GM18498 (cell line): ENCODE results near the gene RHOBTB1.
A peak's percentile ranks its signal among the peaks of the same experiment; 100 is the strongest.
"Not testable (repeated sequence)": the region's sequence is repeated elsewhere in the genome, so short reads cannot be mapped to it uniquely, and the experiment has no call there.

Source experiments
- ATAC-seq: cut with Tn5 transposase; IDR thresholded peaks from one replicate; pipeline ENCODE4 v1.9.1; 2021; ENCODE audit warnings: mild to moderate bottlenecking, moderate library complexity; ENCODE audit not compliant: unreplicated experiment

RHOBTB1 gene

GRCh38 chr10:60944058-60944909 lies at the start of gene RHOBTB1:
TSS of gene RHOBTB1 (minus strand) at chr10:60944185. CDS start at chr10:60911542, 32,643 bp downstream.
- peak; percentile 64 for ATAC-seq

GRCh38 chr10:60992636-60993035 lies 48.7 kb upstream of the RHOBTB1 start:
- ATAC-seq = no peak

- ATAC-seq = no peak
Observed at GRCh38 chr10:60990663-60991062, 46.7 kb upstream of the RHOBTB1 start.

GRCh38 chr10:60989400-60989876 lies 45.5 kb upstream of the RHOBTB1 start:
- peak; percentile 62 for ATAC-seq

- ATAC-seq = no peak
Observed at GRCh38 chr10:60986791-60987190, 42.8 kb upstream of the RHOBTB1 start.

- ATAC-seq = no peak
Observed at GRCh38 chr10:60985951-60986350, 42.0 kb upstream of the RHOBTB1 start.

- no peak for ATAC-seq
Observed at GRCh38 chr10:60980997-60981396, 37.0 kb upstream of the RHOBTB1 start.

GRCh38 chr10:60979667-60980104 lies 35.7 kb upstream of the RHOBTB1 start:
- no peak for ATAC-seq

GRCh38 chr10:60978287-60979115 lies 34.5 kb upstream of the RHOBTB1 start:
- no peak for ATAC-seq

- ATAC-seq = no peak
Observed at GRCh38 chr10:60977161-60978122, 33.5 kb upstream of the RHOBTB1 start.

- ATAC-seq = no peak
Observed at GRCh38 chr10:60976687-60977086, 32.7 kb upstream of the RHOBTB1 start.

- ATAC-seq = no peak
Observed at GRCh38 chr10:60975716-60976115, 31.7 kb upstream of the RHOBTB1 start.

- no peak for ATAC-seq
Observed at GRCh38 chr10:60974463-60975149, 30.6 kb upstream of the RHOBTB1 start.

- no peak for ATAC-seq
Observed at GRCh38 chr10:60973086-60973485, 29.1 kb upstream of the RHOBTB1 start.

- ATAC-seq = not testable (repeated sequence)
Observed at GRCh38 chr10:60972181-60972580, 28.2 kb upstream of the RHOBTB1 start.

- no peak for ATAC-seq
Observed at GRCh38 chr10:60970526-60970925, 26.5 kb upstream of the RHOBTB1 start.

GRCh38 chr10:60968504-60968903 lies 24.5 kb upstream of the RHOBTB1 start:
- no peak for ATAC-seq

- ATAC-seq = no peak
Observed at GRCh38 chr10:60967854-60968484, 24.0 kb upstream of the RHOBTB1 start.

GRCh38 chr10:60967260-60967659 lies 23.3 kb upstream of the RHOBTB1 start:
- no peak for ATAC-seq
